ENCODE data around the gene PDK1. TPM values are rescaled to one million over a fixed set of nuclear protein-coding genes. Genes with fewer than 3 reads are reported as not detected.

PDK1 gene
- total RNA-seq, 2 donors from 2014 or later, result 8.0 to 17.5 TPM

DNA sequence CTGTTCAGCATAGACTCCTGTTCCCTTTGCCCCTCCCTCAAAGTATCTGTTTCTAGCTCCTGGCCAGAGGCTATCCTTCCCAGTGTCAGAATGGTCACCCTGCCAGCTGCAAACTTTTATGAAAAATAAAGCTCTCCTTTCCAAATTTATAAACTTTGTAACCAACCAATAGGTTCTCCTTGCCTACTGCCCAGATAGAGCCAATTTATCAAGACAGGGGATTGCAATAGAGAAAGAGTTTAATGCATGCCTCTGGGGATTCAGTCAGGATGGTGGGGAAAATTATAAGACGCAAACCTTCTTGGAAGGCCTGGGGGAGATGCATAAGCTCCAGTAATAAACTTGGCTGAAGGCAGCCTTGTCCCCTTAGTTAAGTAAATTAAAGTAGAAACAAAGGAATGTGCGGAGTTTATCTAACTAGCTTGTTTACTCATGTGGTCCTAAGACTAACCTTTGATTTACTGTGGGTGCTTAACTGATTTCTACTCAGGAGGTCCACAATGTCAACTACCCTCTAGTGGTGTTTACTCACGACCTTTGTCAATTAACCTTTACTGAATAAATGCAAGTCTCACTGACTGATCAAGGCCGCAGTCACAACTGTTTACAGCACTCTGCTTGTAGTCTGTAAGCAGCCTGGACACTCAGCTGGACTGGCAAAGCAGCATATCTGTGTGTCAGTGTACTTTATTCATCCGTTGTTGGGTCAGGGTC is 42.9 kb upstream of the PDK1 start:
- DNase-seq (no peak), ATAC-seq (no peak)
- no peaks in the 10 kb centered on the region for H3K36me3 ChIP-seq (replicated peaks in 1 of 2; ENCODE audit: insufficient read depth in 1 of 2, low read depth in 2 of 2)
- H3K9me3 ChIP-seq, result peaks cover 0 to 19% (median 0%) of the 10 kb centered on the region in 3 donors
- H3K4me3 ChIP-seq, result no peak overlapping the region
- H3K27me3 ChIP-seq, result no peaks in the 10 kb centered on the region
- TF ChIP-seq POLR2A (IDR thresholded peaks at IDR 0.05), result no peak
- TF ChIP-seq, protein P1, sequence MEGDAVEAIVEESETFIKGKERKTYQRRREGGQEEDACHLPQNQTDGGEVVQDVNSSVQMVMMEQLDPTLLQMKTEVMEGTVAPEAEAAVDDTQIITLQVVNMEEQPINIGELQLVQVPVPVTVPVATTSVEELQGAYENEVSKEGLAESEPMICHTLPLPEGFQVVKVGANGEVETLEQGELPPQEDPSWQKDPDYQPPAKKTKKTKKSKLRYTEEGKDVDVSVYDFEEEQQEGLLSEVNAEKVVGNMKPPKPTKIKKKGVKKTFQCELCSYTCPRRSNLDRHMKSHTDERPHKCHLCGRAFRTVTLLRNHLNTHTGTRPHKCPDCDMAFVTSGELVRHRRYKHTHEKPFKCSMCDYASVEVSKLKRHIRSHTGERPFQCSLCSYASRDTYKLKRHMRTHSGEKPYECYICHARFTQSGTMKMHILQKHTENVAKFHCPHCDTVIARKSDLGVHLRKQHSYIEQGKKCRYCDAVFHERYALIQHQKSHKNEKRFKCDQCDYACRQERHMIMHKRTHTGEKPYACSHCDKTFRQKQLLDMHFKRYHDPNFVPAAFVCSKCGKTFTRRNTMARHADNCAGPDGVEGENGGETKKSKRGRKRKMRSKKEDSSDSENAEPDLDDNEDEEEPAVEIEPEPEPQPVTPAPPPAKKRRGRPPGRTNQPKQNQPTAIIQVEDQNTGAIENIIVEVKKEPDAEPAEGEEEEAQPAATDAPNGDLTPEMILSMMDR (IDR thresholded peaks at IDR 0.05), result no peak
- WGBS, 2 donors, result 60 to 61% methylated on average over 5 of the region's 5 CpGs
- no peak overlapping the region for H3K27ac ChIP-seq
- H3K4me1 ChIP-seq, result no peaks in the 10 kb centered on the region
- intact Hi-C loops (cut with DNase I), result no loop called here

DNA sequence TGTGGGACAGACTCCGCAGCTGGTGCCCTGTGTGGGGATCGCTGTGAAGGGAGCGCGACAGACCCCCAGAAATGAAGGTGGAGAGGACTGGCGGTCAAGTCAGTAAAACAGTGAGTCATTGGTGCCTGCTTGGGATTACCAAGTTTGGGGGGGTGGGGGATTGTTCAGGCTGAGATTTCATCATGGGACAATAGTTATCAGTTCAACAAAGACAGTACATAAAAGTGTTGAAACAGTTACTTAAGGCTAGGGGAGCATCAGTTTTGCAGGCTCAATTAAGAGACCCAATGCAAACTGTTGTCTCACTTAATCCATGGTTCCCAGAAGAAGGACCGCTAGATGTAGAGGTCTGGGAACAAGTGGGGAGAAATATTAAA is 42.4 kb upstream of the PDK1 start:
- intact Hi-C loops (cut with DNase I), result no loop called here
- DNase-seq (no peak), ATAC-seq (no peak)
- Histone ChIP-seq H3K27ac (no peak overlapping the region), H3K9me3 (peaks cover 0 to 19% (median 0%) of the 10 kb centered on the region in 3 donors), H3K4me3 (no peak overlapping the region), H3K27me3 (no peaks in the 10 kb centered on the region), H3K4me1 (no peaks in the 10 kb centered on the region), H3K36me3 (replicated peaks in 1 of 2; ENCODE audit: insufficient read depth in 1 of 2, low read depth in 2 of 2) (no peaks in the 10 kb centered on the region)
- TF ChIP-seq POLR2A (IDR thresholded peaks at IDR 0.05), result no peak
- TF ChIP-seq, protein P1 (IDR thresholded peaks at IDR 0.05), result no peak
- WGBS, 2 donors, result 93 to 95% methylated on average over 6 of the region's 6 CpGs

DNA sequence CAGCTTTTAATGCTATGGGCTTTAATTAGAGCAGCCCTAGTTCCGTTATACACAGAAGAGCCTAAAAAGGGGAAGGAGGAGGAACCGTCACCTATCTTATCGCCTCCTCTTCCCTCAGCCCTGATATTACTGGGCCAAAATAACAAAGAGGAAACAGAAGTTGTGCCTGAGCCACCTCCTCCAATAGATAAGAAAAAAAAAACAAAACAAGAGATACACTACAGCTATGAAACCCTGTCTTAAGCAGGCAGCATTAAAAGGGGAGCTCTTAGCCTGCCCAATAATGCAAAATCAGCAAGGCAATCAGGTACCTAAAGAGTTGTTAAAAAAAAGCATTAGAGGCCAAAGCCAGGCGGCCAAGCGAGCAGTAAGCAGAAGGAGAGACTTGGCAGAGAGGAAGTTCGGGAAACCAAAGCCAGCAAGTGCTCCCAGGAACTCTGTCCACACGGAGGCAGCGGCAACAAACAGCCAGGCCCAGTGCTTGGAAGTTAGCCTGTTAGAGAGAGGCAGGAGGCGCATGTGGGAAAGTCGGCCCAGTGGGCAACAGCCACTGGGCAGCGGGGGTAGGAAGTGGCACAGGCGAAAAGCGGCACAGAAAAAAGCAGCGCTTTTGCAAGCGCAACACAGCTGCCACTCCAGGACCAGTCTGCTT is 41.8 kb upstream of the PDK1 start:
- Histone ChIP-seq H3K9me3 (peaks cover 0 to 19% (median 0%) of the 10 kb centered on the region in 3 donors), H3K4me1 (no peaks in the 10 kb centered on the region), H3K36me3 (replicated peaks in 1 of 2; ENCODE audit: insufficient read depth in 1 of 2, low read depth in 2 of 2) (no peaks in the 10 kb centered on the region), H3K4me3 (no peak overlapping the region), H3K27ac (no peak overlapping the region), H3K27me3 (no peaks in the 10 kb centered on the region)
- TF ChIP-seq, protein P1 (IDR thresholded peaks at IDR 0.05), result no peak
- TF ChIP-seq POLR2A (IDR thresholded peaks at IDR 0.05), result no peak
- no peak for ATAC-seq
- WGBS, 2 donors, result 64 to 87% methylated on average over 15 of the region's 15 CpGs
- intact Hi-C loops (cut with DNase I), result no loop called here
- no peak for DNase-seq

DNA sequence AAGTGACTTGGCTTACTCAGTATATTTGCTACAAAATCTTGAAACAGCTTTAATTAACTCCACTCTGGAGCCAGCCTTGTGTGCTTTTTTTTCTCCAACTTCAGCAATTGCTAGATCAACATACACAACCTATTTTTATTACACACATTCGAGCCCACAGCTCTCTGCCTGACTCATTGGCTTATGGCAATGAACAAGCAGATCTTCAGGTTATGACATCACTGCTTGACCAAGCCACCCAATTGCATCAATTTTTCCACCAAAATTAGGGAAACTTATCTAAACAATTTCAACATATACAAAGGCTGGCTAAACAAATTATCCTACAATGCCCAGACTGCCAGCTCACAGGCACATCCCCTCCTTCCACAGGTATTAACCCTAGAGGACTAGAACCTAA is 39.6 kb upstream of the PDK1 start:
- Histone ChIP-seq H3K9me3 (peaks cover 0 to 25% (median 0%) of the 10 kb centered on the region in 3 donors), H3K27ac (no peak overlapping the region), H3K4me1 (no peaks in the 10 kb centered on the region), H3K36me3 (replicated peaks in 1 of 2; ENCODE audit: insufficient read depth in 1 of 2, low read depth in 2 of 2) (no peaks in the 10 kb centered on the region), H3K27me3 (no peaks in the 10 kb centered on the region), H3K4me3 (no peak overlapping the region)
- no peak for DNase-seq
- TF ChIP-seq POLR2A (IDR thresholded peaks at IDR 0.05), result no peak
- TF ChIP-seq, protein P1 (IDR thresholded peaks at IDR 0.05), result no peak
- no peak for ATAC-seq
- WGBS, 2 donors, result 21 to 22% methylated on average over 1 of the region's 1 CpG
- intact Hi-C loops (cut with DNase I), result no loop called here
